ENCODE data around the gene CWF19L1.

DNA sequence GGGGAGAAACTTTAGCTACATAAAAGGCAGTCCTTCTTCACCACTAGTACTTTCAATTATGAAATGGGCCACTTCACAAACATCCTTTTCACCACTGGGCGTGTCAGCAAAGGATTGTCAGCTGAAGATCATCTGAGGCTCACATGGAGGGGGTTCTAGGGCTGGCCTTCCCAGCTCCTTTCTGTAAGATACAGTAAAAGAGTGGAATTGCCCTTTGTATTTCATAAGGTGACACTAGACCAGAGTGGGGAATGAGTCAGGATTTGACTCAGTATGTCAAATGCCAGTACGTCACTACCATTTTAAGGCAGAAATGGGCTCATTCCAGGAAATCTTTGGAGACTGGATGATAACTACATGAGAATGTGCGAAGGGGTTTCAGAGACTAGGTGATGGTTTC is 40.2 kb upstream of the CWF19L1 start:
- TF ChIP-seq, protein P1, sequence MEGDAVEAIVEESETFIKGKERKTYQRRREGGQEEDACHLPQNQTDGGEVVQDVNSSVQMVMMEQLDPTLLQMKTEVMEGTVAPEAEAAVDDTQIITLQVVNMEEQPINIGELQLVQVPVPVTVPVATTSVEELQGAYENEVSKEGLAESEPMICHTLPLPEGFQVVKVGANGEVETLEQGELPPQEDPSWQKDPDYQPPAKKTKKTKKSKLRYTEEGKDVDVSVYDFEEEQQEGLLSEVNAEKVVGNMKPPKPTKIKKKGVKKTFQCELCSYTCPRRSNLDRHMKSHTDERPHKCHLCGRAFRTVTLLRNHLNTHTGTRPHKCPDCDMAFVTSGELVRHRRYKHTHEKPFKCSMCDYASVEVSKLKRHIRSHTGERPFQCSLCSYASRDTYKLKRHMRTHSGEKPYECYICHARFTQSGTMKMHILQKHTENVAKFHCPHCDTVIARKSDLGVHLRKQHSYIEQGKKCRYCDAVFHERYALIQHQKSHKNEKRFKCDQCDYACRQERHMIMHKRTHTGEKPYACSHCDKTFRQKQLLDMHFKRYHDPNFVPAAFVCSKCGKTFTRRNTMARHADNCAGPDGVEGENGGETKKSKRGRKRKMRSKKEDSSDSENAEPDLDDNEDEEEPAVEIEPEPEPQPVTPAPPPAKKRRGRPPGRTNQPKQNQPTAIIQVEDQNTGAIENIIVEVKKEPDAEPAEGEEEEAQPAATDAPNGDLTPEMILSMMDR (conservative IDR thresholded peaks at IDR 0.05; ENCODE audit: low read length): no peak
- TF ChIP-seq EZH2phosphoT487 (IDR thresholded peaks at IDR 0.05; ENCODE audit: borderline replicate concordance, low read depth, low read length): no peak
